Measurements from ENCODE around the gene ATP9A.
"Not testable (repeated sequence)": the region's sequence is repeated elsewhere in the genome, so short reads cannot be mapped to it uniquely, and the experiment has no call there.

The ATP9A gene

GRCh38 chr20:51687108-51687507 lies 81.1 kb downstream of the ATP9A start:
- no peak overlapping the region for H2AFZ ChIP-seq (ENCODE audit: low read depth)
- no peak overlapping the region for H3K4me3 ChIP-seq (IDR thresholded peaks at IDR 0.05; ENCODE audit: insufficient read depth, low read depth, low read length)
- no peaks in the 10 kb centered on the region for H3K36me3 ChIP-seq (ENCODE audit: insufficient read depth)
- H3K9ac ChIP-seq: no peak overlapping the region
- H4K20me1 ChIP-seq (ENCODE audit: insufficient read depth): no peaks in the 10 kb centered on the region
- no peaks in the 10 kb centered on the region for H3K79me2 ChIP-seq (ENCODE audit: insufficient read depth, low read depth)
- H3K4me1 ChIP-seq (ENCODE audit: low read depth, poor library complexity, severe bottlenecking): no peaks in the 10 kb centered on the region
- no peak for TF ChIP-seq CTCF (conservative IDR thresholded peaks at IDR 0.05; ENCODE audit: low read depth, low read length)
- H3K4me2 ChIP-seq: no peak overlapping the region
- no peaks in the 10 kb centered on the region for H3K27me3 ChIP-seq (ENCODE audit: insufficient read depth, low read depth)
- H3K27ac ChIP-seq: no peak overlapping the region

- not testable (repeated sequence) for H3K4me1 ChIP-seq (ENCODE audit: low read depth, poor library complexity, severe bottlenecking); H3K27me3 ChIP-seq (ENCODE audit: insufficient read depth, low read depth); H3K4me3 ChIP-seq (IDR thresholded peaks at IDR 0.05; ENCODE audit: insufficient read depth, low read depth, low read length); H2AFZ ChIP-seq (ENCODE audit: low read depth); H3K27ac ChIP-seq; H4K20me1 ChIP-seq (ENCODE audit: insufficient read depth); H3K36me3 ChIP-seq (ENCODE audit: insufficient read depth); H3K79me2 ChIP-seq (ENCODE audit: insufficient read depth, low read depth); H3K9ac ChIP-seq; H3K4me2 ChIP-seq
Observed at GRCh38 chr20:51685494-51685893, 82.7 kb downstream of the ATP9A start.

GRCh38 chr20:51680067-51680749 lies 88.0 kb downstream of the ATP9A start:
- no peak overlapping the region for H3K4me2 ChIP-seq
- no peak overlapping the region for H2AFZ ChIP-seq (ENCODE audit: low read depth)
- no peak overlapping the region for H3K4me3 ChIP-seq (IDR thresholded peaks at IDR 0.05; ENCODE audit: insufficient read depth, low read depth, low read length)
- no peaks in the 10 kb centered on the region for H3K27me3 ChIP-seq (ENCODE audit: insufficient read depth, low read depth)
- H3K9ac ChIP-seq: no peak overlapping the region
- no peaks in the 10 kb centered on the region for H4K20me1 ChIP-seq (ENCODE audit: insufficient read depth)
- H3K79me2 ChIP-seq (ENCODE audit: insufficient read depth, low read depth): no peaks in the 10 kb centered on the region
- no peaks in the 10 kb centered on the region for H3K36me3 ChIP-seq (ENCODE audit: insufficient read depth)
- no peak for TF ChIP-seq CTCF (conservative IDR thresholded peaks at IDR 0.05; ENCODE audit: low read depth, low read length)
- H3K4me1 ChIP-seq (ENCODE audit: low read depth, poor library complexity, severe bottlenecking): no peaks in the 10 kb centered on the region
- no peak overlapping the region for H3K27ac ChIP-seq

- H3K36me3 ChIP-seq (ENCODE audit: insufficient read depth): no peaks in the 10 kb centered on the region
- no peak overlapping the region for H3K4me3 ChIP-seq (IDR thresholded peaks at IDR 0.05; ENCODE audit: insufficient read depth, low read depth, low read length)
- no peak overlapping the region for H3K9ac ChIP-seq
- TF ChIP-seq CTCF (conservative IDR thresholded peaks at IDR 0.05; ENCODE audit: low read depth, low read length): no peak
- no peaks in the 10 kb centered on the region for H3K27me3 ChIP-seq (ENCODE audit: insufficient read depth, low read depth)
- no peak overlapping the region for H3K4me2 ChIP-seq
- no peaks in the 10 kb centered on the region for H3K4me1 ChIP-seq (ENCODE audit: low read depth, poor library complexity, severe bottlenecking)
- no peak overlapping the region for H3K27ac ChIP-seq
- no peaks in the 10 kb centered on the region for H4K20me1 ChIP-seq (ENCODE audit: insufficient read depth)
- H2AFZ ChIP-seq (ENCODE audit: low read depth): no peak overlapping the region
- no peaks in the 10 kb centered on the region for H3K79me2 ChIP-seq (ENCODE audit: insufficient read depth, low read depth)
Observed at GRCh38 chr20:51679254-51679921, 88.8 kb downstream of the ATP9A start.

Measured in KMS-11 (cell line).